Dendritic cell treated with granulocyte-macrophage colony-stimulating factor and Interleukin-4, amounts not matched to agents 40 ng/mL and 50 ng/mL, for 4 days (primary cell): ENCODE results near the gene ITSN1.
"Not testable (repeated sequence)": the region's sequence is repeated elsewhere in the genome, so short reads cannot be mapped to it uniquely, and the experiment has no call there.

Experiments
- H3K27ac Mint-ChIP-seq: one replicate; pipeline ENCODE4 v1.8.0; 2022; ENCODE audit warnings: mild to moderate bottlenecking, mixed read lengths
- H3K27me3 Mint-ChIP-seq: one replicate; pipeline ENCODE4 v1.8.0; 2022; ENCODE audit warnings: mild to moderate bottlenecking, mixed read lengths
- H3K36me3 Mint-ChIP-seq: one replicate; pipeline ENCODE4 v1.8.0; 2022; ENCODE audit warnings: low read depth, mixed read lengths
- H3K4me1 Mint-ChIP-seq: one replicate; pipeline ENCODE4 v1.8.0; 2022; ENCODE audit warnings: low read depth, mixed read lengths
- H3K4me3 Mint-ChIP-seq: one replicate; pipeline ENCODE4 v1.8.0; 2022; ENCODE audit warnings: mild to moderate bottlenecking, moderate library complexity, mixed read lengths
- H3K9me3 Mint-ChIP-seq: one replicate; pipeline ENCODE4 v1.8.0; 2022; ENCODE audit warnings: mixed read lengths
- intact Hi-C: fragments of 100-400 bp; cut with micrococcal nuclease; formaldehyde crosslinking; loops from one replicate; pipeline ENCODE4 v1.15.0; 2022

The ITSN1 gene

DNA sequence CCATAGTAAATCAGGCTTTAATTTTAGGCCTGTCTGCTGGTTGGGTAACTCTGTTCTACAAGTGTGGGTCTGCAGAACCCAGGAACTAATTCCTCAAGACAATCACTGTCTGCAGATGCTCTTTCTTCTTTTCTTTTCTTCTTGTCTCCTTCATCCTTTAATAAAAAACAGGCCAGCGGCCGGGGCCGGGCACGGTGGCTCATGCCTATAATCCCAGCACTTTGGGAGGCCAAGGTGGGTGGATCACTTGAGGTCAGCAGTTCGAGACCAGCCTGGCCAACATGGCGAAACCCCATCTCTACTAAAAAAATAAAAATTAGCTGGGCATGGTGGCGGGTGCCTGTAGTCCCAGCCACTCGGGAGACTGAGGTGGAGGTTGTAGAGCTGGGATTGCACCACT lies 220.9 kb downstream of the ITSN1 start:
- H3K27me3 Mint-ChIP-seq, intact Hi-C loops, H3K27ac Mint-ChIP-seq, H3K4me1 Mint-ChIP-seq, H3K36me3 Mint-ChIP-seq, H3K4me3 Mint-ChIP-seq, H3K9me3 Mint-ChIP-seq: not testable (repeated sequence)

DNA sequence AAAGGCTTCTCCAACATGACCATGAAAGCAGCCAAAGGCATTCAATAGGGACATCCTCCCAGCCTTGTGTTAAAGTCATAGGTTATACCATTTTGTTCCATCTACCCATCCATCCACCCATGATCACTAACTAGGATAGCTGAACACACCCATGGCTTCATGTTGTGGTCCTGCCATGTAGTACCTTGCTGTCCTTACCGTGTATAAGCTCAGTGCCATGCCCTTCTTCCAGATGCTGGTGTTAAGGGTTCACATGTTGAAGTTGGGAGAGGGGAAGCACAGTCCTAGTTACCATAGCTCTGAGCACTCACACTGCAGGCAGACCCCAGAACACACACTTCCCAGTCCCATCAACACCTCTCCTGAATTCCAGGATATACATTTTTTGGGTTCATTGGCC lies 221.8 kb downstream of the ITSN1 start:
- H3K36me3 Mint-ChIP-seq: no peaks in the 10 kb centered on the region
- intact Hi-C loops: no loop called here
- H3K9me3 Mint-ChIP-seq: no peaks in the 10 kb centered on the region
- no peak overlapping the region for H3K4me3 Mint-ChIP-seq
- peaks cover 4% of the 10 kb centered on the region for H3K27me3 Mint-ChIP-seq
- H3K4me1 Mint-ChIP-seq: no peaks in the 10 kb centered on the region
- H3K27ac Mint-ChIP-seq: no peak overlapping the region

GRCh38 chr21:33865176-33865575 lies 222.9 kb downstream of the ITSN1 start:
- Mint-ChIP-seq H3K27me3 (peaks cover 4% of the 10 kb centered on the region), H3K4me3 (no peak overlapping the region), H3K9me3 (no peaks in the 10 kb centered on the region), H3K36me3 (no peaks in the 10 kb centered on the region), H3K4me1 (peaks cover 5% of the 10 kb centered on the region), H3K27ac (no peak overlapping the region)
- intact Hi-C loops: no loop called here

DNA sequence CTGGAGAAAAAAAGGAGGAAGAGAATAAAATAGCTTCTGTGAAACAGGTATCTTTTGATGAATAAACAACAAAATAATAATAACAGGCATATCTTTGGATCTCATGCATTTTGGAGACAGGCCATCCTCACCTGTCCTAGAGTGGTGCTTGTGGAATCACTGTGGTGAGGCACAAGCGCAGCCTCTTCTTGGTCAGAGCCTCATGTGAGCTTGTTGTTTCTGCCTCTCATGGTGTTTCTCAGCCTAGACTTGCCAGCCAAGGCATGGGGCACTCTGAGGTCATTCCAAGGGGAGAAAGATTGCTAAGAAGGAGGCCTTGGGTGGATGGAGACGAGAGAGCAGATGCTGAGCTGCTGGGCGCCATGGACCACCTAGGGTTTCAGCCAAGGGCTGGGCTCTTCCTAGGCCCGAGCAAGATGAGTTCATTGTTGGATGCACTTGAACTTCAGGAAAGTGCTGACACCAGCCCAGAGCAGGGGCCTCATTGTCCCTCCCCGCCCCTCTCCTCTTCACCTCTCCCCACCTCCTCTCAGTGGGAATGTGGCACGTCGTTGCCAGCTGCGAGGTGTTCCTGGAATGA lies 223.8 kb downstream of the ITSN1 start:
- no peaks in the 10 kb centered on the region for H3K9me3 Mint-ChIP-seq
- no peak overlapping the region for H3K27ac Mint-ChIP-seq
- H3K4me1 Mint-ChIP-seq: peaks cover 5% of the 10 kb centered on the region
- H3K4me3 Mint-ChIP-seq: no peak overlapping the region
- no peaks in the 10 kb centered on the region for H3K36me3 Mint-ChIP-seq
- peaks cover 4% of the 10 kb centered on the region for H3K27me3 Mint-ChIP-seq
- intact Hi-C loops: no loop called here

DNA sequence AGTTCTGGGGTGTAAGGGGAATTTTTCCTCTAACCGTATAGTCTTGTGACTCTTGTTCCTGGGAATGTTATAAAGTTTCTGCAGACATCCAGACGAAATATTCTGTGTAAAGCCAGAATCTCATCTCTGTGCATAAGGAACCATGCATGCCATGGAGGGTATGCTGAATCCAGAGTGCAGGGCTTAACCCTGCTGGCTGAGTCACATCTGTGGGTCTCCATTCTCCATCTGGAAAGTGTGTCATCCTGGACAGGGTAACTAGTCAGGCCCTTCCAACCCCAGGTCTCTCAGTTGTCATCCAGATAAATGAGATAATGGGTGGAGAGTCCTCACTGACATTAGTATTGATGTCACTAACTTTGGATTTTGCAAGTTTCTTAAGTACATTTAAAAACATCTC lies 224.5 kb downstream of the ITSN1 start:
- Mint-ChIP-seq H3K4me1 (peaks cover 5% of the 10 kb centered on the region), H3K9me3 (no peaks in the 10 kb centered on the region), H3K27me3 (peaks cover 4% of the 10 kb centered on the region), H3K27ac (no peak overlapping the region), H3K4me3 (no peak overlapping the region), H3K36me3 (no peaks in the 10 kb centered on the region)
- intact Hi-C loops: no loop called here

DNA sequence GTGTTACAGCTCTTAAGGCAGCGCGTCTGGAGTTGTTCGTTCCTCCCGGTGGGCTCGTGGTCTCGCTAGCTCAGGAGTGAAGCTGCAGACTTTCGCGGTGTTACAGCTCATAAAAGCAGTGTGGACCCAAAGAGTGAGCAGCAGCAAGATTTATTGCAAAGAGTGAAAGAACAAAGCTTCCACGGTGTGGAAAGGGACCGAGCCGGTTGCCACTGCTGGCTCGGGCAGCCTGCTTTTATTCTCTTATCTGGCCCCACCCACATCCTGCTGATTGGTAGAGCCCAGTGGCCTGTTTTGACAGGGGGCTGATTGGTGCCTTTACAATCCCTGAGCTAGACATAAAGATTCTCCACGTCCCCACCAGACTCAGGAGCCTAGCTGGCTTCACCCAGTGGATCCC lies 225.6 kb downstream of the ITSN1 start:
- H3K4me3 Mint-ChIP-seq: peak overlapping the region; percentile 63
- H3K27ac Mint-ChIP-seq: peak overlapping the region; percentile 24
- intact Hi-C loops, H3K4me1 Mint-ChIP-seq, H3K36me3 Mint-ChIP-seq, H3K9me3 Mint-ChIP-seq, H3K27me3 Mint-ChIP-seq: not testable (repeated sequence)

DNA sequence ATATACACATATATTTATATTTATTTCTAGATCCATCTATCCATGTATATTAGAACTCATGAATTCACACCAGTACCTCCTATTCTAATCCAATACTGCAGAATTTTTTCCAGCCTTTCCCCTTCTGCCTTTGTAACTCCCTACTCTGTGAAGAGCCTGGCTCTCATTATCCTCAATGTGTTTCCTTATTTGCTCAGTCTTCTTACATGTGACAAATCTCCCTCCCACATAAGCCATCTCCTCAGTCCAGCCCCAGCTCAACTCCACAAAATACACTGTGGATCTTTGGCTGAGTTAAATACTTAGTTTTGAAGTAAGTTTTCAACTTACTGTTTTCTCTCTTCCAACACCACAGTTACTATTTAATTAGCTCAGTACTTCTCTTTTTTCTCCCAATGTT lies 227.6 kb downstream of the ITSN1 start:
- Mint-ChIP-seq H3K4me1 (peaks cover 5% of the 10 kb centered on the region), H3K27me3 (peaks cover 4% of the 10 kb centered on the region), H3K36me3 (no peaks in the 10 kb centered on the region), H3K9me3 (no peaks in the 10 kb centered on the region), H3K27ac (no peak overlapping the region), H3K4me3 (no peak overlapping the region)
- intact Hi-C loops: no loop called here

DNA sequence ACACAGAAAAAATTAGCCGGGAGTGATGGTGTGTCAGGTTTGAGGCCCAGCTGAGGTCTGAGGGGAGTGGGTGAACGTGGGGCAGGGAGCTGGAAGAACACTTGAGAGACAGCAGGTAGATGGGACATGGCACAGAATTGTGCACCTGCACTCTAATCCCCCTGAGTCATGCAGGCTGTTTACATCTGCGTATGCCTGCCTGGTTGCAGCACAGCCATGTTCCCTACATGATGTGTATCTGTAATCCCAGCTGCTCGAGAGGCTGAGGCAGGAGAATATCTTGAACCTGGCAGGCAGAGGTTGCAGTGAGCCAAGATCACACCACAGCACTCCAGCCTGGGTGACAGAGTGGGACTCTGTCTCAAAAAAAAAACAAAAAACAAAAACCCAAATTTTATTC lies 228.5 kb downstream of the ITSN1 start:
- Mint-ChIP-seq H3K4me1 (peaks cover 5% of the 10 kb centered on the region), H3K9me3 (no peaks in the 10 kb centered on the region), H3K27me3 (peaks cover 4% of the 10 kb centered on the region), H3K36me3 (no peaks in the 10 kb centered on the region), H3K4me3 (no peak overlapping the region), H3K27ac (no peak overlapping the region)
- intact Hi-C loops: no loop called here

DNA sequence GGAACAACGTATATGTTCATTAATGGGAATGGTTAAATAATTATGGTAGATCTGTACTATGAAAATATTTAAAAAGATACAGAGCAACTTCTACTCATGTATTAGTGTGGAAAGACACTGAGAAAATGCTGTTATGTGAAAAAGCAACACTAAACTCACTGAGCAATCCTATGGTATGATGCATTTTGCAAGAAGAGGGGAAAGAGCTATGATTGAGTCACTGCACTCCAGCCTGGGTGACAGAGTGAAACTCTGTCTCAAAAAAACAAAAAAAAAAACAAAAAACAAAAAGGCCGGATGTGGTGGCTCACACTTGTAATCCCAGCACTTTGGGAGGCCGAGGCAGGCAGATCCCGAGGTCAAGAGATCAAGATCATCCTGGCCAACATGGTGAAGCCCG lies 228.9 kb downstream of the ITSN1 start:
- no peak overlapping the region for H3K27ac Mint-ChIP-seq
- intact Hi-C loops: no loop called here
- peaks cover 5% of the 10 kb centered on the region for H3K4me1 Mint-ChIP-seq
- H3K9me3 Mint-ChIP-seq: no peaks in the 10 kb centered on the region
- no peak overlapping the region for H3K4me3 Mint-ChIP-seq
- no peaks in the 10 kb centered on the region for H3K36me3 Mint-ChIP-seq
- H3K27me3 Mint-ChIP-seq: peaks cover 4% of the 10 kb centered on the region

DNA sequence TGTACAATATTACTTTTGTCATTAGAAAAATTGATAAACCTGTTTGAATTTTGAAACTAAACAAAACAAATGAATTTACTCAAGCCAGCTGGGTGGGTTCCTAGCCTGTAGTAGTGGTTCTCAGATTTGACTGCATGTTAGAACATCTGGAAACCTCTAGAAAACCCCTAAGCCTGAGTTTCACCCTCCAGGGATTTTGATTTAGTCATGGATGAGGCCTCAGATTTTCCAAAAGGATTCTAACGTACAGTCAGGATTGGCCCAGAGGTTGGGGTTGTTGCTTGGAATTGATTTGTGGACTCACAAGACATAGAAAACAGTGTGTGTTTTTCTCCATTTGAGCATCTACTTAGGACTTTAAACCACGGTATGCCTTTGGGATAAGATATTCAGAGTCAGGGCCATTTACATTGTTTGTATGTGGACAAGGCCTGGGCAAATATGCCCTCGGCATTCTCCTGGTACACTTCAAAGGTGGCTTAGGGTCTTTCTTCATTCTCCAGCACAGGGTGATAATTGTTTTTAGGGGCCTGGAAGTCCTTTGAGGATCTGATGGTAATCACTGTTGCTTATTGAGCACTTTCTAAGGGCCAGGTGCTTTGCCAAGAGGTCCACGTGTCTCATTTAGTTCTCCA lies 230.7 kb downstream of the ITSN1 start:
- Mint-ChIP-seq H3K27me3 (no peaks in the 10 kb centered on the region), H3K4me1 (peaks cover 5% of the 10 kb centered on the region), H3K4me3 (no peak overlapping the region), H3K36me3 (no peaks in the 10 kb centered on the region), H3K9me3 (no peaks in the 10 kb centered on the region), H3K27ac (no peak overlapping the region)
- intact Hi-C loops: no loop called here

DNA sequence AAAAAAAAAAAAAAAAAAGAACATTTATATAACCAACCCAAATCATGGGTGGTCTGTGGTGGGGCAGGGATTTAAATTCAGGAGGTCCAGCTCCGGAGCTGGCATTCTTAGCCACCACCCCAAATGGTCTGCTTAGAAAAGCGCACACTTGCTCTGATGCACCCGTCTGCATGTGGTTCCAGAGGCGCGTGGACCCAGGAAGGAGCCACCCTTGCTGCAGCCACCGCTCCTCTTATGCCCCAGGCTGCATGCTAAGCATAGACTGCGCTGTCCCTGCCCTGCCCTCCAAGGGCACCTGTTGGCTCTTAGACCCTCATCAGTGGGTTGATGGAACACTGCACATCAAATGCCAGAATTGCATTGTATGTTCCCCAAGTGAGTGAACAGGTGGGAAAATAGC lies 231.9 kb downstream of the ITSN1 start:
- no peak overlapping the region for H3K4me3 Mint-ChIP-seq
- intact Hi-C loops: no loop called here
- H3K27ac Mint-ChIP-seq: no peak overlapping the region
- H3K9me3 Mint-ChIP-seq: no peaks in the 10 kb centered on the region
- H3K36me3 Mint-ChIP-seq: no peaks in the 10 kb centered on the region
- peaks cover 5% of the 10 kb centered on the region for H3K4me1 Mint-ChIP-seq
- H3K27me3 Mint-ChIP-seq: no peaks in the 10 kb centered on the region

GRCh38 chr21:33875026-33875695 lies 232.9 kb downstream of the ITSN1 start:
- Mint-ChIP-seq H3K27ac (no peak overlapping the region), H3K27me3 (no peaks in the 10 kb centered on the region), H3K36me3 (no peaks in the 10 kb centered on the region), H3K4me3 (no peak overlapping the region), H3K4me1 (no peaks in the 10 kb centered on the region), H3K9me3 (no peaks in the 10 kb centered on the region)
- intact Hi-C loops: no loop called here

- intact Hi-C loops: no loop called here
- H3K4me3 Mint-ChIP-seq: no peak overlapping the region
- H3K9me3 Mint-ChIP-seq: no peaks in the 10 kb centered on the region
- no peaks in the 10 kb centered on the region for H3K36me3 Mint-ChIP-seq
- no peaks in the 10 kb centered on the region for H3K27me3 Mint-ChIP-seq
- H3K4me1 Mint-ChIP-seq: no peaks in the 10 kb centered on the region
- no peak overlapping the region for H3K27ac Mint-ChIP-seq
Measured at GRCh38 chr21:33878824-33879223, 236.5 kb downstream of the ITSN1 start.

DNA sequence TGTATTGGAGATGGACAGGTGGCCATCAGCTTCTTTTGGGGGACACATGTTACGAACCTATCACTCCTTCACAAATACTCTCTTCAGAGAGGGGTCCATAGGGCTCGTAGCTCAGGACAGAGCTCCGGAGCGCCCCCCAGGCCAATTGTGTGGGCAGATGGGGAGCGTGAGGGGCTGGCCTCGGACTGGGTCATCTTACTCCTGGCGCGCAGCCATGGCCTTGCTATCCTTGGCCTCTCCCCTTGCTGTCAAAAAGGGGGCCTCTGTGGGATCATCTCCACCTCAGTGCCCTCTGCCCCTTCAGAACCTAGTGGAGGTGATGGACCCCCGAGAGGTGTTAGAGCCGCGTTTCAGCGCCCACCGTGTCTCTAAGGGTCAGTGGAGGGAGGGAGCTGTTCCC lies 238.3 kb downstream of the ITSN1 start:
- Mint-ChIP-seq H3K4me1 (no peaks in the 10 kb centered on the region), H3K27ac (no peak overlapping the region)

More for the DNA sequence above, 238.3 kb downstream of the ITSN1 start:
- no peaks in the 10 kb centered on the region for H3K27me3 Mint-ChIP-seq
- intact Hi-C loops: no loop called here
- H3K4me3 Mint-ChIP-seq: no peak overlapping the region
- no peaks in the 10 kb centered on the region for H3K9me3 Mint-ChIP-seq
- H3K36me3 Mint-ChIP-seq: no peaks in the 10 kb centered on the region
